GM15510 (cell line): ENCODE measurements around the gene LONP2.

Experiments used
- POLR2A ChIP-seq: IDR thresholded peaks from 3 replicates; pipeline ENCODE4 v1.6.1; 2011; ENCODE audit warnings: borderline replicate concordance; ENCODE audit not compliant: insufficient read length; ENCODE audit errors: extremely low read depth

The LONP2 gene

DNA sequence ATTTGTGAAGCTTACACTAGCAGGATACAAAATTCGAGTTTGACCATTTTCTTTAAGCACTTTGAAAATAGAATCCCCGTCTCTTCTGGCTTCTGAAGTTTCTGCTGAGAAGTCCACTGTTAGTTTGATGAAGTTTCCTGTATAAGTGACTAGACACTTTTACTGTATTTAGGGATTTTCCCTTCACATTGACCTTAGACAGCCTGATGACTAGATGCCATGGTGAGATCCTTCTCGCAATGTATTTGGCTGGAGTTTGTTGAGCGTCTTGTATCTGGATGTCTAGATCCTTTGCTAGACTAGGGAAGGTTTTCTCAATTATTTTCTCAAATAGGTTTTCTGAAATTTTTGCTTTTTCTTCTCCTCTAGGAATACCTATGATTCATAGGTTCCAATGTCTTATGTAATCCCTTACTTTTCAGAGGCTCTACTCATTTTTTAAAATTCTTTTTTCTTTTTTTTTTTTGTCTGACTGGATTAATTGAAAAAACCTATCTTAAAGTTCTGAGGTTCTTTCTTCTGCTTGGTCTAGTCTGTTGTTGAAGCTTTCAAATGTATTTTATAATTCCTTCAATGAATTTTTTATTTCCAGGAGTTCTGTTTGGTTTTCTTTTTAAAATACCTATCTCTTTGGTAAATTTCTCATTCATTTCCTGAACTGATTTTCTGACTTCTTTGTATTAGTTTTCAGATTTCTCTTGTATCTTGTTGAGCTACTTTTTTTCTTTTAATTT is 67.0 kb downstream of the LONP2 start:
- no peak for TF ChIP-seq POLR2A

DNA sequence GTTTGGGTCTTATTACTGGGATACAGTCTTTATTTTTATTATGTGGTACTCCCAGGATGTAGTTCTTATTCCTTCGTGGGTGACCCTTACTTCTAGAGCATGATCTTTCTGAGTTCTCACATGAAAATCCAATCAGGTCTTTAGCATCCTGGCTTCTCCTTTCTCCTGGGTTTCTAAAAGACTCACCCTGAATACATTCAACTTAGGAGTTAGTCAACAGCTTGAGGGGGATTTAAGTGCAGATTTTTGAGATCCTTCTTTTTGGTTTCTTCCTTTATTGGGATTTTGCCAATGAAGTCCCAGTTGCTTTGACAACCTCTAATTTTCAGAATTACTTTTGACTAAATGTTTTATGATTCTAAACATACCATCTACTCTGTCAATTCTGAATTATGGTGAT is 72.9 kb downstream of the LONP2 start:
- no peak for TF ChIP-seq POLR2A

DNA sequence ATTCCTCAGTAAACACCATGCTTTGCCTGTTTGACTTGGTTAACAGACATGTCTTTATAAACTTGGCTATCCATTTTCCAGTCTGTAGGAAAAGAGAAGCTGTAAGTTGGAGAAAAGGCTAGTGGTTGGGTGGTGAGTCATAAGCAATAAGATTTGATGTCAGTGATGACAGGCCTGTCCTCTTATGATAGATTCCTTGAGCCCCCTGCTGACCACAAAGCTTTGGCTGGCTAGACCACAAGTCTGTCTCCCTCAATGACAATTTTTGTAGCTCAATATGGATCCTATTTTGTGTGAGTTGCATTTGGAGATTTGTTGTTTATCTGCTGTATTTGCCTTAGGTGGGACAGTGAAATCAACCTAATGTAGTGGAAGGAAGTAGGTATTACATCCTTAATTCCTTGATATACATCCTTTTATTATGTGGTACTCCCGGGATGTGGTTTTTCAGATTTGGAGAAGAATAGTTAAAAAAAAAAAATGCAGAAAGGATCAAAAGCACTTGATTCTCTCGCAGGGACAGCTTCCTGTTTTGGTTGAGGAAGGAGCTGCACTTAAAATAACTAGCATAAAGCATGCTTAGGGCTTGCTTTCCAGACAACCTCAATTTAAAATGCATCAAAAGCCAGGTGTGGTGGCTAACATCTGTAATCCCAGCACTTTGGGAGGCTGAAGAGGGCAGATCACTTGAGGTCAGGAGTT is 73.7 kb downstream of the LONP2 start:
- TF ChIP-seq POLR2A, result no peak

DNA sequence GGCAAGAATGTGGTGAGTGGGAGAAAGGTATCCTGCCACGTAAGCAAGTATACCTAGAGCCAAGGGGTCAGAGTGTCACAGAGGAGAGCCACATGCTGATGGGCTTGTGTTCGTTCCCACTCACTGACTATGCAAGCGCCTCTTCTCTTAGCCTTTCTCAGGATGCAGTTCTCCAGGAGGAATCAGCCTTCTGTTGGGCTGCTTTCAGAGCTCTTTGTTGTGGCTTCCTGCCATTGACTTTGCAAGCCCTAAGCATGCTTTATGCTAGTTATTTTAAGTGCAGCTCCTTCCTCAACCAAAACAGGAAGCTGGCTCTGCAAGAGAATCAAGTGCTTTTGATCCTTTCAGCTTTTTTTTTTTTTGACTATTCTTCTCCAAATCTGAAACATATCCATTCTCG is 74.5 kb downstream of the LONP2 start:
- TF ChIP-seq POLR2A, result no peak

DNA sequence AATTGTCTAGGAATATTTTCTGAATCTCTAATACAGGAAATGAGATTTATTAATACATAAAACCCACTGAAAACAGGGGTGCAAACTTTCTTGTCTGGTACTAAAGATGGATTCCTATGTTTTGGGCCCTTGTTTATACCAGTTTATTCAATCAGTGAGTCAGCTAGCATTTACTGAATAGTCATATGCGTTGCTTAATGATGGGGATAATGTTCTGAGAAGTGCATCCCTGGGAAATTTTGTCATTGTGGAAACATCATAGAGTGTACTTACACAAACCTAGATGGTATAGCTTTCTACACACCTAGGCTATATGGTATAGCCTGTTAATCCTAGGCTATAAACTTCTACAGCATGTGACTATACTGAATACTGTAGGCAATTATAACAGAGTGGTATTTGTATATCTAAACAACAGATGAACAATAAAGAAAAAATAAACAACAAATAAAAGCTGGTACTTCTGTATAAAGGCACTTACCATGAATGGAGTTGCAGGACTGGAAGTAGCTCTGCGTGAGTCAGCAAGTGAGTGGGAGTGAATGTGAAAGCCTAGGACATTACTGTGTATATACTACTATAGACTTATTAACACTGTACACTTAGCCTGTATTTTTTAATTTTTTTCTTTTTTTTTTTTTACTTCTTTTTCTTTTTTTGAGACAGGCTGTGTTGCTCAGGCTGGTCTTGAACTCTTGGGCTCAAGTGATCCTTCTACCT is 77.4 kb downstream of the LONP2 start:
- no peak for TF ChIP-seq POLR2A

- TF ChIP-seq POLR2A, result no peak
Measured at GRCh38 chr16:48323783-48324775, 80.0 kb downstream of the LONP2 start.

- no peak for TF ChIP-seq POLR2A
Measured at GRCh38 chr16:48326915-48327314, 82.8 kb downstream of the LONP2 start.

DNA sequence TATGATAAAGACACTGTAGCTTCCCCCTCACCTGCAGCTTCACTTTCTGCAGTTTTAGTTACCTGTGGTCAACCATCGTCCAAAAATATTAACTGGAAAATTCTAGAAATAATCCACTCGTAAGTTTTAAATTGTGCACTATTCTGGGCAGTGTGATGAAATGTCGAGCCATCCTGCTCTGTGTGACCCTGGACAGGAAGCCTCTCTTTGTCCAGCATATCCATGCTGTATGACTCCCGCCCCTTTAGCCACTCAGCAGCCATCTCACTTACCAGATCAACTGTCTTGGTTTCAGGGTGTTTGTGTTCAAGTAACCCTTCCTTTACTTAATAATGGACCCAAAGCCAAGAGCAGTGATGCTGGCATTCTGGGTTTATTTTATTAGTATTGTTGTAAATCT is 85.0 kb downstream of the LONP2 start:
- TF ChIP-seq POLR2A, result no peak

- no peak for TF ChIP-seq POLR2A
Measured at GRCh38 chr16:48330189-48330840, 86.2 kb downstream of the LONP2 start.

DNA sequence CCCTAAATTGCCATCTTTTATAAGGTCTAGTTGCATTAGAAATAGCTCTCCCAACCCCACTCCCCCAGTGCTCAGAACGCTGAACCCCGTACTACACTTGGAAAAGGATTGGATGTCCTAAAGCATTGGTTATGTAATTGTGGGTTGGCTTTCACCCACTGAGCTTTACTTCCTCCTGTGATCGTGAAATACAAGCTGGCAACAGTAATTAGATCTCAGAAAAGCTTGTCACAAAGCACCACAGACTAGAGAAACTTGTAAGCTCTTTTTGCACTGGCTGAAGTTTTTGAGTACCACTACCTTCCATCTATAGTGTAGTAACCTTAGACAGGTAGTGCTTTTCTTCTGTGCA is 86.7 kb downstream of the LONP2 start:
- no peak for TF ChIP-seq POLR2A

DNA sequence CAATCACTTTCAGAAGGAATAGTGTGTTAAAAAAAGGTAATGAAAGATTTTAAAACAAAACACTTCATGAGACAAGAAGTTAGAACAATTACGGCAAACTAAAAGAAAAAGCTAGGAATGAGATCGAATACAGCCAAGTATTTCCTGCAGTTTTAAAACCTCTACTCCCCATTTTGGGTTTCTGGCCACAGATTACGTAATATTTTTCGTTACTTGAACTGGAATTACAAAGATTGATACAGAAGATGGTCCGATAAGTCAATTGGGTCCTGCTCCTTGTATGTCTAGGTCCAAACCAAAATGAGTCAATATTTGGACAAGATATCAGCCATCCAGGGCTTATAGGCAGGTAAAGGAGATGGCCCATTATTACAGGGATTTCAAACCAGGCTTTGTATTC is 88.9 kb downstream of the LONP2 start:
- no peak for TF ChIP-seq POLR2A

DNA sequence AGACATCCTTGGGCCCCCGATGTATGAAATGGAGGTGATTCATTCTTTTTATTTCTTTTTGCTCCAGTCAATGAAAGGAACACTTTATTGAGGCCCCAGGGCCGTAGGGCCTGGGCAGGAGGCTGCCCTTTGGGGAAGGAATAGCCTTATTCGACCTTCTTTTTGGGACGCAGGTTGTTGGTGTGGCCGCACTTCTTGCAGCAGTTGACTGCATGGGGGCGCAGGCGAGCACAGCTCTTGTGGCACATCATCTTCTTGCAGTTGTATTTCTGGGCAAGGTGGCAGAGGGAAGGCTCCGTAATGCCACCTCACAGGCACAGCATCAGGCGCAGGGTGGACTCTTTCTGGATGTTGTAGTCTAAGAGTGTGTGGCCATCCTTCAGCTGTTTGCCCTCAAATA is 90.2 kb downstream of the LONP2 start:
- TF ChIP-seq POLR2A, result no peak

- TF ChIP-seq POLR2A, result no peak
Measured at GRCh38 chr16:48335961-48336360, 91.9 kb downstream of the LONP2 start.

GRCh38 chr16:48340054-48340453 is 96.0 kb downstream of the LONP2 start:
- no peak for TF ChIP-seq POLR2A
